ENCODE data around the gene MFAP3L.

The MFAP3L gene

DNA sequence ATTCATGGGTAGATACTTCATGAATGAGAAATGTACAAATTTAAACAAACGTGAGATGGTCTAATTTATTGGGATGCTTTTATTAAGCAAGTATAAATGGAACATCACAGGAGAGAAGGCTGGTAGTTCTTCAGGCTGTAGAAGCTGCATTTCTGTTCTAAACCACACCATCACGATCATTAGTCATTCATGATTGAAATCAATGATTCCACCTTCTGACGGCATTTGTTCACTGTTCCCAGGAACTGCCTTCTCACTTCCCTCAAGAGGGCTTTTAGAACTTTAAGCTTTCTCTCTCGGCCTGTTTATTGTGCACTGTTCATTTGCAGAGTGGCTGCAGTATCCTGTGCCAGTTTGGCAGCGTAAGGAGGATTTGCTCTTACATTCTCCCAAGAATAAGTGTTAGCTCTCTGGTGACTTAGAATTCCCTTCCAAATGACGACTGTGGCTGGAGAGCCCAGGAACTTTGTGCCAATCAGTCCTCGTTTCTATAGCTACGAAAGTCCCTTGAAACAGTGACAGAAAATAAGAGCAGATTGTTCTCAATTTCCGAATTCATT lies 54.7 kb downstream of the MFAP3L start:
- TF ChIP-seq, protein P1, sequence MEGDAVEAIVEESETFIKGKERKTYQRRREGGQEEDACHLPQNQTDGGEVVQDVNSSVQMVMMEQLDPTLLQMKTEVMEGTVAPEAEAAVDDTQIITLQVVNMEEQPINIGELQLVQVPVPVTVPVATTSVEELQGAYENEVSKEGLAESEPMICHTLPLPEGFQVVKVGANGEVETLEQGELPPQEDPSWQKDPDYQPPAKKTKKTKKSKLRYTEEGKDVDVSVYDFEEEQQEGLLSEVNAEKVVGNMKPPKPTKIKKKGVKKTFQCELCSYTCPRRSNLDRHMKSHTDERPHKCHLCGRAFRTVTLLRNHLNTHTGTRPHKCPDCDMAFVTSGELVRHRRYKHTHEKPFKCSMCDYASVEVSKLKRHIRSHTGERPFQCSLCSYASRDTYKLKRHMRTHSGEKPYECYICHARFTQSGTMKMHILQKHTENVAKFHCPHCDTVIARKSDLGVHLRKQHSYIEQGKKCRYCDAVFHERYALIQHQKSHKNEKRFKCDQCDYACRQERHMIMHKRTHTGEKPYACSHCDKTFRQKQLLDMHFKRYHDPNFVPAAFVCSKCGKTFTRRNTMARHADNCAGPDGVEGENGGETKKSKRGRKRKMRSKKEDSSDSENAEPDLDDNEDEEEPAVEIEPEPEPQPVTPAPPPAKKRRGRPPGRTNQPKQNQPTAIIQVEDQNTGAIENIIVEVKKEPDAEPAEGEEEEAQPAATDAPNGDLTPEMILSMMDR (IDR thresholded peaks at IDR 0.05; ENCODE audit: low read depth, low read length) = no peak
- in situ Hi-C loops (cut with HindIII; ENCODE audit: low sequenced_read_pairs) = no loop called here
- H3K4me3 ChIP-seq (ENCODE audit: low read depth, low read length) = no peak overlapping the region
- DNase-seq (ENCODE audit: low read depth, low spot score) = peak; percentile 13

DNA sequence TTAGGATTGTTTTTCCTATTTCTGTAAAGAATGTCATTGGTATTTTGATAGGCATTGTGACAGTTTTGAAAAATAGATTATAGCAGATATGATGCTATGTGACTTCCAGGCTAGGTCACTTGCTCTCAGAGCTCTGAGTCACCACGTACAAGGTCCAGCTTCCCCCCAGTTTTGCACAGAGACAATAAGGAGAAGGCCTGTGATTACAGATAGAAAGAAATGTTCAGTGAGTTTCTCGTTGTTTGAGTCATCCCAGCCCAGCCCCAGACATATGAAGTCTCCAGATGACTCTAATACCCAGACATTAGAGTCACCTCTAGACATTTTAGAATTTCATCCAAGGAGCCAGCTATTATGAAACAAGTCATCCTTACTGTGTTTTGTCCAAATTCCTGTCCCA lies 57.2 kb downstream of the MFAP3L start:
- no peak overlapping the region for H3K4me3 ChIP-seq (ENCODE audit: low read depth, low read length)
- DNase-seq (ENCODE audit: low read depth, low spot score) = peak; percentile 59
- in situ Hi-C loops (cut with HindIII; ENCODE audit: low sequenced_read_pairs) = no loop called here
- TF ChIP-seq, protein P1 (IDR thresholded peaks at IDR 0.05; ENCODE audit: low read depth, low read length) = no peak

DNA sequence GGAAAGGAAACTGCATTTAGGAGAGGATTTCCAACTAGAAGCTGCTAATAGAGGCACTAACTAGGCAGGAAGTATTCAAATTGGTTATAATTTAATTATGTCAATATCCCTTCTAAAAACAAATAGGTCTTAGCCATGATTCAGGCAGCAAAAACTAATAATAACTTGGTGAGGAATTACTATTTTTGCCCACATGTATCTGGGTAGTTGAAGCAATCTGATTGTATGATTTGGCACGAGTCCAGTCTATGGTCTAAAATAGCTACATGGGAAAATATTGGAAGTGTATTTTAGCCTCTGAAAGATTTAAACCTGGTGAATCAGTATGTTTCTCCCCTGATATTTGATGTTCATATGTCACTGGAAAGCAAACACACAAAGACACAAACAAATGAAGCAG lies 62.2 kb downstream of the MFAP3L start:
- in situ Hi-C loops (cut with HindIII; ENCODE audit: low sequenced_read_pairs) = no loop called here
- TF ChIP-seq, protein P1 (IDR thresholded peaks at IDR 0.05; ENCODE audit: low read depth, low read length) = no peak

DNA sequence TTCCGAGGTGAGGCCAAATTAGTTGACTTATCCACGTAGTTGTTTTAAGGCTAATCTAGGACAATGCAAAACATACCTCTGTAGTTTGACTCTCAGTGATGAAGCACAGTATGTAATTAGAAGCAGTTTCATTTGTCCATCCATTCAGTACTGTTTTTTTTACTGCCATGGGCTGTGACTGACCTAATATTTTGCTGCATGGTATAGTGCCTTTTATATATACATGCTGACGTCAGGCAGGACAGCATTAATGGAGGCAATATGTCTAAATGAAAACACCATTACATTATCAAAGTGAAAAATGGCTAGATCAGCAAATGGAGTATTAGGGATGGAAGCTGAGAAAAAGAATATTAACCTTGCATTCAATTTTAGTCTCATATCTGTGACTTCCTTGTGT lies 66.9 kb downstream of the MFAP3L start:
- in situ Hi-C loops (cut with HindIII; ENCODE audit: low sequenced_read_pairs) = no loop called here
- no peak overlapping the region for H3K4me3 ChIP-seq (ENCODE audit: low read depth, low read length)
- no peak for DNase-seq (ENCODE audit: low read depth, low spot score)
- TF ChIP-seq, protein P1 (IDR thresholded peaks at IDR 0.05; ENCODE audit: low read depth, low read length) = no peak

More for the DNA sequence above, 62.2 kb downstream of the MFAP3L start:
- DNase-seq (ENCODE audit: low read depth, low spot score) = no peak
- no peak overlapping the region for H3K4me3 ChIP-seq (ENCODE audit: low read depth, low read length)

DNA sequence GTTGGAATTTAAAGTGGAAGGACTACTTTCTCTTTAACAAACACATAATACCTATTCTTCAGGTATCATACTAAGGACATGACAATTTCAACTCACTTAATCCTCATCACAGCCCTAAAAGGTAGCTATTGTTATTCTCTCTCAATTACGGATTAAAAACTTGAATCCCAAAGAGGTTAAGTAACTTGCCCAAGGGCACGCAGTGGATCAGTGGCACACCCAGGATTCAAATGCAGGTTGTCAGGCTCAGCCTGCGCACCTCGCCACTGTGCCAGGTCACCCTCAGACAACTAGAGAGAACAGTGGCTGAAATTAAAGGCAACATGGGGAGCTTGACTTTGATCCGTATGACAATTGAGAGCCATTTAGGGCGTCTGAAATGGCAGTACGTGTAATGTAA lies 67.6 kb downstream of the MFAP3L start:
- TF ChIP-seq, protein P1 (IDR thresholded peaks at IDR 0.05; ENCODE audit: low read depth, low read length) = no peak
- no peak overlapping the region for H3K4me3 ChIP-seq (ENCODE audit: low read depth, low read length)
- in situ Hi-C loops (cut with HindIII; ENCODE audit: low sequenced_read_pairs) = no loop called here
- DNase-seq (ENCODE audit: low read depth, low spot score) = no peak

DNA sequence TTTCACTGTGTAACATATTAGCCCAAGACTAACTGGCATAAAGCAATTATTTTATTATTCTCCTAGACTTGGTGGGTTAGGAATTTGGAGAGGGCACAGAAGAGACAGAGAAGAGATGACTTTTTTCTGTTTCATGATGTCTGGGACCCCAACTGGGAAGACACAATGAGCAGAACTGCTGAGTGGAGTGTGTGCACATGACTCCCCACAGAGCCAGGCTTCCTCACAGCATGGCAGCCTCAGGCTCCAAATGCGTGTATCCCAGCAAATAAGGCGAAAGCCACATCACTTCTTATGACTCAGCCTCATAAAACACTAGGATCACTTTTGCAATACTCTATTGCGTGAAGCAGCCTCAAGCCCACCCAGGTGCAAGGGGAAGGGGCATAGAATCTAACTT lies 68.4 kb downstream of the MFAP3L start:
- no peak for DNase-seq (ENCODE audit: low read depth, low spot score)
- TF ChIP-seq, protein P1 (IDR thresholded peaks at IDR 0.05; ENCODE audit: low read depth, low read length) = no peak
- in situ Hi-C loops (cut with HindIII; ENCODE audit: low sequenced_read_pairs) = no loop called here
- no peak overlapping the region for H3K4me3 ChIP-seq (ENCODE audit: low read depth, low read length)
